ENCODE results near the gene TP53BP1. TPM values are rescaled to one million over a fixed set of nuclear protein-coding genes. Genes with fewer than 3 reads are reported as not detected.

The TP53BP1 gene
- total RNA-seq (2022; extraction: Qiagen RNA extraction; ENCODE audit: low read depth), result 14.6 to 19.8 TPM (median 17.8 TPM) in 5 replicates

GRCh38 chr15:43492673-43493601 lies at the start of gene TP53BP1:
TSS of gene TP53BP1 (minus strand) at chr15:43493156. CDS start at chr15:43493043, 113 bp downstream.

DNA sequence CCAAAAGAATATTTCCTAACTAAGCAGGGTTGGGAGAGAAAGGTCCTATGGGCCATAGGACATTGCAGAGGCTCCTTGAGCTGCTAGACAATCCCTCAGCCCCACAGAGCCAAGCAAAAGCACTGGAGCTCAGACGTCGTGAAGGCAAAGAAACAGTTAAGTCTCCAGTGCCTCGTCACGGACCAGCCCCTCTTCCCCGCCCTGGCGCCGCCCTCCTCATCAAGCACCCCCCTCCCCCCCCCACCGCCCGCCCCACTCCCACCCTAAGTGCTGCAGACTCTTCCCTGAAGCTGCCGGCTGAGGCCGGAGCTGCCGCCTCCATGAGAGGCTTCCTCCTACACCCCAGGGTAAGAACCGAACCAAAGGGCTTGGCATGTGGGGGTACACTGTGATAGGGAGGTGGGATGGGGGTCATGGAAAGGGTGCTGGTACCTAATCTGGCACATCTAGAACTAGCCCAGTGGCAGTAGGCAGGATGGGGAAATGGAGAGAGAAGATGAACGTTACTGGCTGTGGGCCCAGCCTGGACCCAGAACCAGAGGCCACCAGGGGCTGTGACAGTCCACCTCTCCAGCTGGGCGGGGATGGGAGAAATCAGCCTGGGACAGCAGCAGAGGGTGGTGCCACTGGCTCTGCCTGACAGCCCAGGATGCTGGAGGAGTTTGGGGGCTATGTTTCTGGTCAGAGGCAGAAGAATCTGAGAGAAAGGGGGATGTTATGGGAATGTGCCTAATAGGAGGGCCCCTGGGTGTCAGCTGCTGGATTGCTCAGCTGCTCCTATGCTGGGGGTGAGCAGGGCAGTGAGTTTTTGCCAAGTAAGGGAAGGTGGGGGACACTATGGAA lies 24.6 kb upstream of the TP53BP1 start, which contains the start of gene MAP1A:
TSS of gene MAP1A (plus strand) at position 255 of the 843 bp plus-strand sequence. CDS start 3,866 bp downstream, outside the sequence.

DNA sequence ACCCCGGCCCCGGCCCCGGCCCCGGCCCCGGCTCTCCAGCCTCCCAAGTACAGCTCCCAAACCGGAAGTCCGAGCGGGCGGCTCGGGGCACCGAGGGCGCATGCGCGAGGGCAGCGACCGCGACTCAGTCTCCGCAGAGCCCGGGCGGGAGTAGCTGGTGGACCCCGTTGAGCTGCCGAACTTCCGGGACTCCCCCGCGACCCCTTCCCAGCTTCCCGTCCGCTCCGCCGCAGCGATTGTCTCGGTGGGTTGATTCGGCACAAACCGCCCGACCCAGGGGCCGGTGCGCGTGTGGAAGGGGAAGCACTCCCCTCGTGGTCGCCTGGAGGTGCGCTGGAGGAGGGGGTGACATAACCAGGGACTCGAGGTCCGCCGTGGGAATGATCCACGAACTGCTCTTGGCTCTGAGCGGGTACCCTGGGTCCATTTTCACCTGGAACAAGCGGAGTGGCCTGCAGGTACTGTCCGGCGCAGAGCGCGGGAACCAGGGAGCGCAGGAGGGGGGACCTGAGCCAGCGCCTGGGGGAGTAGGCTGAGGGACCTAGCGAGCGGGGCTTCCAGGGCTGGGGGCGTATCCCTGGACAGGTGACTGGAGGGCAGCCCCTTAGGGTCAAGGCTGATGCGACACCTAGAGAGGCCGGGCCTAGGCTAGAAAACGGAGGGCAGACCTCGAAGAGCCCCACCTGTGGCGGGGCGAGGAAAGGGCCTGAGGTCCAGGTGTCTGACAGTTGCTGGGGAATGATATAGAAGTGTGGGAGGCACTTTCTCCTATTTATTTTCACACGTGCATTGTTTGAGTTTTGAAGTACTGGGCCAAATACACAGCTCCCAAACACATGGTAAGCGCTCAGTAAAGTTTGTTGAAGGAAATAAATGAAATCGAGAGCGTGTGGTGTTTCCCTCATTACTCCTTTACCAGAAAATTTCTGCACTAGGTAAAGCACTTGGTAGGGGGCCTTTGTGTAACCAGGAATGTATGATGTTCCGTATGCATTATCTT lies 121.7 kb downstream of the TP53BP1 start, which contains the start of the genes TUBGCP4 and ZSCAN29:
TSS of gene TUBGCP4 (plus strand) at position 127 of the 1,000 bp plus-strand sequence. CDS start at position 381, 254 bp downstream.
TSS of gene ZSCAN29 (minus strand) at position 69 of the 1,000 bp plus-strand sequence. CDS start 1,130 bp downstream, outside the sequence.

Other genes with a start within 250 kb of the TP53BP1 start
- not detected in 5 replicates for gene TGM5, start 226.2 kb downstream of the TP53BP1 start, total RNA-seq (2022; extraction: Qiagen RNA extraction; ENCODE audit: low read depth)
- gene TGM7, start 190.9 kb downstream of the TP53BP1 start, total RNA-seq (2022; extraction: Qiagen RNA extraction; ENCODE audit: low read depth), result not detected in 5 replicates
- gene LCMT2, start 162.6 kb downstream of the TP53BP1 start, total RNA-seq (2022; extraction: Qiagen RNA extraction; ENCODE audit: low read depth), result 6.1 to 7.7 TPM (median 6.7 TPM) in 5 replicates
- 6.5 to 9.6 TPM (median 9.4 TPM) in 5 replicates for gene ZSCAN29, start 122.1 kb downstream of the TP53BP1 start, total RNA-seq (2022; extraction: Qiagen RNA extraction; ENCODE audit: low read depth)
- gene TUBGCP4, start 122.1 kb downstream of the TP53BP1 start, total RNA-seq (2022; extraction: Qiagen RNA extraction; ENCODE audit: low read depth), result 4.5 to 6.8 TPM (median 5.0 TPM) in 5 replicates
- gene MAP1A, start 24.5 kb upstream of the TP53BP1 start, total RNA-seq (2022; extraction: Qiagen RNA extraction; ENCODE audit: low read depth), result 0.59 to 0.85 TPM (median 0.71 TPM) in 5 replicates
- 5.0 to 8.2 TPM (median 6.5 TPM) in 5 replicates for gene PPIP5K1, start 97.1 kb upstream of the TP53BP1 start, total RNA-seq (2022; extraction: Qiagen RNA extraction; ENCODE audit: low read depth)
- 2.6 to 5.5 TPM (median 4.8 TPM) in 5 replicates for gene CKMT1B, start 100.9 kb upstream of the TP53BP1 start, total RNA-seq (2022; extraction: Qiagen RNA extraction; ENCODE audit: low read depth)
- 0.03 to 0.20 TPM (median 0.10 TPM) in 4 of 5 replicates, not detected in the other for gene STRC, start 125.6 kb upstream of the TP53BP1 start, total RNA-seq (2022; extraction: Qiagen RNA extraction; ENCODE audit: low read depth)
- gene CATSPER2, start 155.7 kb upstream of the TP53BP1 start, total RNA-seq (2022; extraction: Qiagen RNA extraction; ENCODE audit: low read depth), result 0.34 to 1.4 TPM (median 0.66 TPM) in 5 replicates
- gene CKMT1A, start 200.7 kb upstream of the TP53BP1 start, total RNA-seq (2022; extraction: Qiagen RNA extraction; ENCODE audit: low read depth), result 1.8 to 4.5 TPM (median 2.3 TPM) in 5 replicates